ENCODE data around the gene MTARC2.

Gene MTARC2

DNA sequence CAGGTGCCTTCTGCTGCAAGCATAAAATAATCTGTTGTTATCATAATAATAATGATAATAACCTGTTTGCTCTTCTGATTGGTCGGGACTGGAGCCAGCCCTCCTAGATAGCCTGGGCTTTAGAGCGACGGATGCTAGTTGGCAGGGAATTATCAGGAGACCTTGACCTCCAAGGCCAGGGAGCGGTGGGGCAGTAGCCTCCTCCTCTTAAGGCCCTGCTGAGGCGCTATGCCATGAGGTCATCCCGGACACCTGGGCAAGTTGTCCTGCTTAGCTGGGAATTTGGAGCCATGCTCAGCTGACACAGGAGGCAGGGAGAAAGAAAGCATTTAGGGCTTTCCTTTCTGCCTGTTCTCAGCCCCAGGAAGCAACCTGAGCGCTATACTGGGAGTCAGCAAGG lies 42.3 kb upstream of the MTARC2 start:
- H3K4me2 ChIP-seq (ENCODE audit: low read depth, low read length, poor library complexity, severe bottlenecking): no peak overlapping the region
- H3K9me2 ChIP-seq (replicated peaks; ENCODE audit: insufficient read depth, low read length): no peaks in the 10 kb centered on the region
- no peak overlapping the region for H3K9ac ChIP-seq (ENCODE audit: low read length)
- no peaks in the 10 kb centered on the region for H4K20me1 ChIP-seq (ENCODE audit: low read depth, low read length)
- H3K79me2 ChIP-seq (ENCODE audit: insufficient read depth, low read length): no peaks in the 10 kb centered on the region
- no peak overlapping the region for H2AFZ ChIP-seq (ENCODE audit: low read depth, low read length, severe bottlenecking)
- no peaks in the 10 kb centered on the region for H3K9me3 ChIP-seq (ENCODE audit: insufficient read depth, low read length)
- no peaks in the 10 kb centered on the region for H3F3A ChIP-seq (ENCODE audit: insufficient read depth)
- no peaks in the 10 kb centered on the region for H3K36me3 ChIP-seq (ENCODE audit: low read length)
- H3K4me3 ChIP-seq (ENCODE audit: insufficient read depth, low read length, poor library complexity, severe bottlenecking): no peak overlapping the region
- TF ChIP-seq, protein P1, sequence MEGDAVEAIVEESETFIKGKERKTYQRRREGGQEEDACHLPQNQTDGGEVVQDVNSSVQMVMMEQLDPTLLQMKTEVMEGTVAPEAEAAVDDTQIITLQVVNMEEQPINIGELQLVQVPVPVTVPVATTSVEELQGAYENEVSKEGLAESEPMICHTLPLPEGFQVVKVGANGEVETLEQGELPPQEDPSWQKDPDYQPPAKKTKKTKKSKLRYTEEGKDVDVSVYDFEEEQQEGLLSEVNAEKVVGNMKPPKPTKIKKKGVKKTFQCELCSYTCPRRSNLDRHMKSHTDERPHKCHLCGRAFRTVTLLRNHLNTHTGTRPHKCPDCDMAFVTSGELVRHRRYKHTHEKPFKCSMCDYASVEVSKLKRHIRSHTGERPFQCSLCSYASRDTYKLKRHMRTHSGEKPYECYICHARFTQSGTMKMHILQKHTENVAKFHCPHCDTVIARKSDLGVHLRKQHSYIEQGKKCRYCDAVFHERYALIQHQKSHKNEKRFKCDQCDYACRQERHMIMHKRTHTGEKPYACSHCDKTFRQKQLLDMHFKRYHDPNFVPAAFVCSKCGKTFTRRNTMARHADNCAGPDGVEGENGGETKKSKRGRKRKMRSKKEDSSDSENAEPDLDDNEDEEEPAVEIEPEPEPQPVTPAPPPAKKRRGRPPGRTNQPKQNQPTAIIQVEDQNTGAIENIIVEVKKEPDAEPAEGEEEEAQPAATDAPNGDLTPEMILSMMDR (IDR thresholded peaks at IDR 0.05; ENCODE audit: insufficient read depth, low read length, poor library complexity, severe bottlenecking): no peak
- TF ChIP-seq EZH2phosphoT487 (conservative IDR thresholded peaks at IDR 0.05; ENCODE audit: low read length): no peak
- no peak overlapping the region for H3K27ac ChIP-seq (ENCODE audit: low read depth, low read length)
- no peaks in the 10 kb centered on the region for H3K27me3 ChIP-seq (ENCODE audit: low read length)

DNA sequence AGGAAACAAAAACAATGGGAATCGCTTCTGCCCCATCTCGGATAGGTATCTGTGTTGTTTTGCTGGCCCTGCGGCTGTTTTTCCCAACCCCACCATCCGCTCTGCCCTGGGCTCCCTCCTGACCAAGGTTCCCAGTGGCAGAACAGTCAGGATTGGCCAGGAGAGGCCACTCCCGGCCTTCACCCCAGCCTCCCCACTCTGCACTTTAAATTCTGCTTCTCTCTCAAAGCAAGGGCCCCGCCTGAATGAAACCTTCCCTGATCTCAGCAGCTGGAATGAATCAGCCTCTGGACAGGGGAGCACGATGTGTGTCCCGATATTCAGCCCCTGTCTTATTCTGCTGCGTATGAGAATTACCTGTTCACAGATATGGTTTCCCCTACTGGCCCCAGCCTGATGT lies 41.6 kb upstream of the MTARC2 start:
- H3K9me2 ChIP-seq (replicated peaks; ENCODE audit: insufficient read depth, low read length): no peaks in the 10 kb centered on the region

DNA sequence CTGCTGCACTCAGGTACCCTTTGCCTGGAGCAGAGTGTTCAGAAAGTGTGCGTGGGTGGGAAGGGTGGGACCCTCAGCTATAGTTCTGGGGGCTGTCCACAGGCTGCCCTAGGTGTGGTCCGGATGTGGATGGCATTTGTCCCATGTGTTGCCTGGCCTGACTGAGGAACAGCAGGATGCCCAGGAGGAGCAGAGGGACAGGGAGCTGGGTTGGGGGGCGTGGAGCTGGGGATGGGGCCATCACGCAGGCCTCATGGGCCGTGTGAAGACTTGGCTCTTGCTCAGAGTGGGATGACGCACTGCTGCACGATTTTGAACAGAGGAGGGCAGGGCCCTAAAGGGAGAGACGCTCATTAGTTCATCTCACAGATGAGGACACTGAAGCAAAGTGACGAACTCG lies 41.0 kb upstream of the MTARC2 start:
- TF ChIP-seq, protein P1 (IDR thresholded peaks at IDR 0.05; ENCODE audit: insufficient read depth, low read length, poor library complexity, severe bottlenecking): no peak
- TF ChIP-seq EZH2phosphoT487 (conservative IDR thresholded peaks at IDR 0.05; ENCODE audit: low read length): no peak
- H3K4me3 ChIP-seq (ENCODE audit: insufficient read depth, low read length, poor library complexity, severe bottlenecking): no peak overlapping the region
- no peak overlapping the region for H3K27ac ChIP-seq (ENCODE audit: low read depth, low read length)
- H3F3A ChIP-seq (ENCODE audit: insufficient read depth): no peaks in the 10 kb centered on the region
- H3K9ac ChIP-seq (ENCODE audit: low read length): no peak overlapping the region
- H4K20me1 ChIP-seq (ENCODE audit: low read depth, low read length): no peaks in the 10 kb centered on the region
- no peaks in the 10 kb centered on the region for H3K79me2 ChIP-seq (ENCODE audit: insufficient read depth, low read length)
- no peak overlapping the region for H2AFZ ChIP-seq (ENCODE audit: low read depth, low read length, severe bottlenecking)
- H3K4me2 ChIP-seq (ENCODE audit: low read depth, low read length, poor library complexity, severe bottlenecking): no peak overlapping the region
- no peaks in the 10 kb centered on the region for H3K9me3 ChIP-seq (ENCODE audit: insufficient read depth, low read length)
- H3K36me3 ChIP-seq (ENCODE audit: low read length): no peaks in the 10 kb centered on the region
- no peaks in the 10 kb centered on the region for H3K27me3 ChIP-seq (ENCODE audit: low read length)
- H3K9me2 ChIP-seq (replicated peaks; ENCODE audit: insufficient read depth, low read length): no peaks in the 10 kb centered on the region

More for the DNA sequence above, 41.6 kb upstream of the MTARC2 start:
- H3K36me3 ChIP-seq (ENCODE audit: low read length): no peaks in the 10 kb centered on the region
- H3K4me2 ChIP-seq (ENCODE audit: low read depth, low read length, poor library complexity, severe bottlenecking): no peak overlapping the region
- no peak for TF ChIP-seq EZH2phosphoT487 (conservative IDR thresholded peaks at IDR 0.05; ENCODE audit: low read length)
- TF ChIP-seq, protein P1 (IDR thresholded peaks at IDR 0.05; ENCODE audit: insufficient read depth, low read length, poor library complexity, severe bottlenecking): no peak
- no peak overlapping the region for H3K27ac ChIP-seq (ENCODE audit: low read depth, low read length)
- H3K4me3 ChIP-seq (ENCODE audit: insufficient read depth, low read length, poor library complexity, severe bottlenecking): no peak overlapping the region
- H3K79me2 ChIP-seq (ENCODE audit: insufficient read depth, low read length): no peaks in the 10 kb centered on the region
- no peaks in the 10 kb centered on the region for H3F3A ChIP-seq (ENCODE audit: insufficient read depth)
- H2AFZ ChIP-seq (ENCODE audit: low read depth, low read length, severe bottlenecking): no peak overlapping the region
- H3K9me3 ChIP-seq (ENCODE audit: insufficient read depth, low read length): no peaks in the 10 kb centered on the region
- no peaks in the 10 kb centered on the region for H3K27me3 ChIP-seq (ENCODE audit: low read length)
- no peaks in the 10 kb centered on the region for H4K20me1 ChIP-seq (ENCODE audit: low read depth, low read length)
- H3K9ac ChIP-seq (ENCODE audit: low read length): no peak overlapping the region
